HUES48 (cell line): Measurements from ENCODE around the gene DHX8.
"Not testable (repeated sequence)": the region's sequence is repeated elsewhere in the genome, so short reads cannot be mapped to it uniquely, and the experiment has no call there.

Experiments
- H3K27ac ChIP-seq: one replicate; pipeline ENCODE4 v1.7.0; 2013; ENCODE audit warnings: low read depth, low read length, inconsistent platforms
- H3K27me3 ChIP-seq: 2 replicates; pipeline ENCODE4 v1.6.1; 2013; ENCODE audit warnings: mild to moderate bottlenecking, low read length; ENCODE audit not compliant: control insufficient read depth, insufficient read depth
- H3K36me3 ChIP-seq: 2 replicates; pipeline ENCODE4 v1.6.1; 2013; ENCODE audit warnings: low read length; ENCODE audit not compliant: control insufficient read depth, insufficient read depth
- H3K4me1 ChIP-seq: 2 replicates; pipeline ENCODE4 v1.6.1; 2013; ENCODE audit warnings: mild to moderate bottlenecking, low read length; ENCODE audit not compliant: control insufficient read depth, insufficient read depth
- H3K4me3 ChIP-seq: 2 replicates; pipeline ENCODE4 v1.5.1; 2013; ENCODE audit warnings: mild to moderate bottlenecking, low read depth, low read length
- H3K9ac ChIP-seq: 2 replicates; pipeline ENCODE4 v1.6.1; 2013; ENCODE audit warnings: mild to moderate bottlenecking, low read depth, low read length, moderate library complexity
- H3K9me3 ChIP-seq: 2 replicates; pipeline ENCODE4 v1.6.1; 2013; ENCODE audit warnings: low read length; ENCODE audit not compliant: control insufficient read depth, insufficient read depth

Gene DHX8

DNA sequence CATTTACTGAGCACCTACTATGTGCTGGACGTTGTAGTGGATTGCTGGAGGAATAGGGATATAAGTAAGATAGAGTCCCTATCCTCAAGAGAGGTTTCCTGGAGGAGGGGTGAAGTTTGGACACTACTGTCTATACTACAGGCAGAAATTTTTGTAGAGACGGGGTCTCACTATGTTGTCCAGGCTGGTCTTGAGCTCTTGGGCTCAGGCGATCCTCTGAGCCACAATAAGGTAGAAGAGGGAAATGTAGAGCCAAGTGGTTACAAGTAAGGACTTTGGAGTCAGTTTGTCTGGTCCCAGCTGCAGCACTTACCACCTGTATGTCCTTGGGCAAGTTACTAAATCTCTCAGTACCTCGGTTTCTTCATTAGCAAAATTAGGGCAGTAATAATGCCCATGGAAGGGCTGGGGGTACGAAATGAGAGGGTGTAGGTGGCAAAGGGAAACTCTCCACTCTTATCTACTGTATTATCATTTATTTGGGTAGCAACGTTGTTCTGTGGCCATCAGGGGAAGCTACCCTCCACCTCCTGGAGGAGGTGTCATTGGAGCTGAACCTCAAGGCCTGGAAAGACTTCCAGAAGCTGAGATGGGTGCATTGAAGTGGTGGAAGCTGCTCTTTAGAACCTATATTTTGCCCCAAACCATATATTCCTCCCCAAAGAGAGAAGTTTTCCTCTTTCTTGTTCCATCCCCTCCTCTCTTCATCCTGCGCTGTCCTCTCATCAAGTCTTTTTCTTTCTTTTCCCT lies 34.9 kb upstream of the DHX8 start:
- H3K36me3 ChIP-seq = no peaks in the 10 kb centered on the region
- H3K4me1 ChIP-seq = no peaks in the 10 kb centered on the region
- no peak overlapping the region for H3K27ac ChIP-seq
- H3K27me3 ChIP-seq = no peaks in the 10 kb centered on the region
- no peak overlapping the region for H3K4me3 ChIP-seq
- no peak overlapping the region for H3K9ac ChIP-seq
- no peaks in the 10 kb centered on the region for H3K9me3 ChIP-seq

- no peaks in the 10 kb centered on the region for H3K27me3 ChIP-seq
- no peak overlapping the region for H3K4me3 ChIP-seq
- no peaks in the 10 kb centered on the region for H3K9me3 ChIP-seq
- H3K36me3 ChIP-seq = no peaks in the 10 kb centered on the region
- no peak overlapping the region for H3K27ac ChIP-seq
- H3K9ac ChIP-seq = no peak overlapping the region
- H3K4me1 ChIP-seq = no peaks in the 10 kb centered on the region
These were observed 34.1 kb upstream of the DHX8 start for GRCh38 chr17:43449470-43450248.

DNA sequence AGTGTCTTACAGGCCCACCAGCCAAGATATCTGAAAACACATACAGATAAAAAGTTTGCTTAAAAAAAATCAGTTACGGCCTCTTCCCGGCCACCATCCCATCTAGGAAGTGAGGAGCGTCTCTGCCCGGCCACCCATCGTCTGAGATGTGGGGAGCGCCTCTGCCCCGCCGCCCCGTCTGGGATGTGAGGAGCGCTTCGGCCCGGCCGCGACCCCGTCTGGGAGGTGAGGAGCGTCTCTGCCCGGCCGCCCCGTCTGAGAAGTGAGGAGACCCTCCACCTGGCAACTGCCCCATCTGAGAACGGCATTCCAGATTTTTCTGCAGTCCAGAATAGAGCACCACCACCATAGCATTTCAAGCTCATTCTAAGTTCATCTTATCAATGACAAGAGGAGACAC lies 33.0 kb upstream of the DHX8 start:
- not testable (repeated sequence) for H3K27ac ChIP-seq, H3K4me1 ChIP-seq, H3K4me3 ChIP-seq, H3K9ac ChIP-seq, H3K9me3 ChIP-seq, H3K27me3 ChIP-seq, H3K36me3 ChIP-seq

- H3K4me3 ChIP-seq, H3K9me3 ChIP-seq, H3K9ac ChIP-seq, H3K4me1 ChIP-seq, H3K36me3 ChIP-seq, H3K27me3 ChIP-seq, H3K27ac ChIP-seq: not testable (repeated sequence)
These were observed 32.0 kb upstream of the DHX8 start for GRCh38 chr17:43451741-43452140.

DNA sequence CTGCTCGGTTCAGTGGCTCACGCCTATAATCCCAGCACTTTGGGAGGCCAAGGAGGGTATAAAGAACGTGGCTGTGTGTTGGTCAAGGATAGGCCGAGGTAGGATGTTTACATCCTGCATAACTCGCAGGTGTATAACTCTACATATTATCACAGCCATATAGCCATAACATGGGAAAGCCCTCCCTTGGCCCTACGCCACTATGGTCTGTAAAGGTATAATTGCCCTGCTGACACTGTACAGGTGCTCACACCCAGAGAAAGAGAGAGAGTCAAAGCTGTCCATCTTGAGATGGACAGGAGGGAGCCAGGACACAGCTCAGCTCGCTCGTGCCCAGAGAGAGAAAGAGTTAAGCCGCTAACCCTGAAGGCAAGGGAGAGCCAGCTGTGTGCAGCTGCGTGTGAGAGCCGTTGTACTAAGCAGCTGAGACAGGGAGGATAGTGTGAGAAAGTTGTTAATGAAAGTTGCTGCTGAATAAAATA lies 30.4 kb upstream of the DHX8 start:
- no peak overlapping the region for H3K27ac ChIP-seq
- no peaks in the 10 kb centered on the region for H3K36me3 ChIP-seq
- no peak overlapping the region for H3K9ac ChIP-seq
- peaks cover 4% of the 10 kb centered on the region; the same call in 1 of the 2 replicates for H3K4me1 ChIP-seq
- no peak overlapping the region for H3K4me3 ChIP-seq
- no peaks in the 10 kb centered on the region for H3K9me3 ChIP-seq
- H3K27me3 ChIP-seq = no peaks in the 10 kb centered on the region

DNA sequence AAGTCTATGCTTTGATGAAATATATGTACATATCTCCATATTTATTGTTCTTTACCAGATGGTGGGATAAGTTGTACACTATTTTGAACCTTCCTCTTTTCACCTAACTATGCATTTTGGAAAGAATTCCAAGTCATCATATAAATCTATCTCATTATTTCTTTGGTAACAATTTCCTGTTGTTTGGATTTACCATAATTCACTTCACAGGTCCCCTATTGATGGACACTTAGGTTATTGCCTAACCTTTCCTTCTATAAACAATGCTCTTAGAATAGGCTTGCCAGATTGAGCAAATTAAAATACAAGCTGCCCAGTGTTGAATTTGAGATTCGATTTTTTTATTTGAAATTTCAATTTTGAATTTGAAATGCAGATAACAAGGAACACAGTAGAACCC lies 28.9 kb upstream of the DHX8 start:
- Histone ChIP-seq H3K9me3 (no peaks in the 10 kb centered on the region), H3K36me3 (no peaks in the 10 kb centered on the region), H3K27me3 (no peaks in the 10 kb centered on the region), H3K9ac (no peak overlapping the region), H3K27ac (no peak overlapping the region), H3K4me3 (no peak overlapping the region), H3K4me1 (peaks cover 8% of the 10 kb centered on the region; the same call in 1 of the 2 replicates)

GRCh38 chr17:43456029-43456428 lies 27.7 kb upstream of the DHX8 start:
- Histone ChIP-seq H3K27ac (no peak overlapping the region), H3K4me1 (peaks cover 8% of the 10 kb centered on the region; the same call in 1 of the 2 replicates), H3K27me3 (no peaks in the 10 kb centered on the region), H3K36me3 (no peaks in the 10 kb centered on the region), H3K9ac (no peak overlapping the region), H3K4me3 (no peak overlapping the region), H3K9me3 (no peaks in the 10 kb centered on the region)

GRCh38 chr17:43456661-43457361 lies 27.0 kb upstream of the DHX8 start:
- Histone ChIP-seq H3K4me3 (no peak overlapping the region), H3K27ac (no peak overlapping the region), H3K36me3 (no peaks in the 10 kb centered on the region), H3K4me1 (peaks cover 8% of the 10 kb centered on the region; the same call in 1 of the 2 replicates), H3K27me3 (no peaks in the 10 kb centered on the region), H3K9ac (no peak overlapping the region), H3K9me3 (no peaks in the 10 kb centered on the region)

DNA sequence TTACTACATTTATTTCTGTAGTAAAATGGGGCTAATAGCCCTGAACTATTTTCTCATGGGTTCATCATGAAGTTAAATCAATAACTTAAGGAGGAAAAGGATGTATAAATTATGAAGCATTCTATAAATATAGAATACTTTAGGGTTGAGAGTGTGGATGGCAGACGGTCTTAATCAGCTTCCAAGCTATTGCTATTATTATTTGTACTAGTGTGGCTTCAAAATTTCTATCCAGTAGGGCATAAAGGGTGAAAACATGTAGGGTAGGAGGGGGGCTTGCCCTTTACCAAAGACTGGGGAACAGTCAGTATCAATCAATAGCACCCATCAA lies 26.4 kb upstream of the DHX8 start:
- Histone ChIP-seq H3K36me3 (no peaks in the 10 kb centered on the region), H3K9me3 (no peaks in the 10 kb centered on the region), H3K9ac (no peak overlapping the region), H3K27ac (no peak overlapping the region), H3K4me3 (no peak overlapping the region), H3K4me1 (peaks cover 8% of the 10 kb centered on the region; the same call in 1 of the 2 replicates), H3K27me3 (no peaks in the 10 kb centered on the region)

DNA sequence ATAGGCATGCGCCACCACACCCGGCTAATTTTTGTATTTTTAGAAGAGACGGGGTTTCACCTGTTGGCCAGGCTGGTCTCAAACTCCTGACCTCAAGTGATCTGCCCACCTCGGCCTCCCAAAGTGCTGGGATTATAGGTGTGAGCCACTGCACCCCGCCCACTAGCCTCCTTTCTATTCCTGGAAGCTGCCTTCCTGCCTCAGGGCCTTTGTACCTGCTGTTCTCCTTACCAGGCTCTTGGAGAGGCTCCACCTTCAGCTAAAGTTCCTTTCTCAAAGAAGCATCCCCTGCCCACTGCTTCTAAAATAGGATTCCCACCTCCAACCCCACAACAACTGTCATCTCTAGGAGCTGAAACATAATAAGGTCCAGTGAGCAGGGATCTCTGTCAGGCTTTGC lies 23.9 kb upstream of the DHX8 start:
- H3K27ac ChIP-seq, H3K4me1 ChIP-seq, H3K27me3 ChIP-seq, H3K9ac ChIP-seq, H3K36me3 ChIP-seq, H3K4me3 ChIP-seq, H3K9me3 ChIP-seq: not testable (repeated sequence)

GRCh38 chr17:43461185-43461584 lies 22.6 kb upstream of the DHX8 start:
- Histone ChIP-seq H3K9me3 (no peaks in the 10 kb centered on the region), H3K9ac (no peak overlapping the region), H3K36me3 (no peaks in the 10 kb centered on the region), H3K4me3 (no peak overlapping the region), H3K27ac (no peak overlapping the region), H3K27me3 (no peaks in the 10 kb centered on the region), H3K4me1 (peaks cover 8% of the 10 kb centered on the region; the same call in 1 of the 2 replicates)
